Thyroid gland (tissue), 4 donors: ENCODE results near the gene F2RL2. TPM values are rescaled to one million over a fixed set of nuclear protein-coding genes. Genes with fewer than 3 reads are reported as not detected.

ENCODE experiments used
- DNase-seq, 2 donors: peaks; one replicate each; pipeline ENCODE4 v3.0.0-alpha.2; 2019
- H3K27ac ChIP-seq, 3 donors: fragments of 200-600 bp; sonication (generic); 1 replicate in 2 of 3; 2 replicates in 1 of 3; pipeline ENCODE4 v1.5.1; 2016 to 2019; ENCODE audit warnings: mild to moderate bottlenecking in 1 of 3, moderate library complexity in 1 of 3
- H3K27me3 ChIP-seq: fragments of 200-600 bp; sonication (generic); one replicate; pipeline ENCODE4 v1.5.1; 2019
- H3K36me3 ChIP-seq, 2 donors: fragments of 200-600 bp; sonication (generic); one replicate each; pipeline ENCODE4 v1.5.1; 2016 to 2019
- H3K4me1 ChIP-seq, 2 donors: fragments of 200-600 bp; sonication (generic); one replicate each; pipeline ENCODE4 v1.5.1; 2017 to 2019
- H3K4me3 ChIP-seq, 3 donors: fragments of 200-600 bp; sonication (generic); replicated peaks in 1 of 3; 1 replicate in 2 of 3; 2 replicates in 1 of 3; pipeline ENCODE4 v1.5.1; 2016; ENCODE audit warnings: mild to moderate bottlenecking in 1 of 3
- H3K9me3 ChIP-seq: fragments of 200-600 bp; sonication (generic); one replicate; pipeline ENCODE4 v1.5.1; 2017
- POLR2A ChIP-seq, 2 donors: fragments of 450-650 bp; IDR thresholded peaks; one replicate each; pipeline ENCODE4 v1.6.1; 2017; ENCODE audit warnings: antibody characterized with exemption in 2 of 2, mild to moderate bottlenecking in 2 of 2, moderate library complexity in 1 of 2
- WGBS, 2 donors: methylation state at CpG; one replicate each; pipeline ENCODE4 v1.1.5; 2017; 5-methylcytosine and 5-hydroxymethylcytosine counted together
- intact Hi-C: fragments of 100-400 bp; cut with DNase I; formaldehyde crosslinking; loops from one replicate; pipeline ENCODE4 v1.15.1; 2023
- total RNA-seq, 4 donors: library from RNA; depleted of rRNA; stranded (reverse); fragments of >200 nt; gene quantifications; one replicate each; pipeline ENCODE4 v1.2.3, GENCODE V29; 2016
- TF ChIP-seq, protein P1 (sequence below), 6 experiments: fragments of 200-600 bp in 3 of 6; fragments of 450-650 bp in 3 of 6; sonication (generic) in 3 of 6; IDR thresholded peaks; one replicate each; pipeline ENCODE4 v1.5.1; 2016 to 2019; ENCODE audit warnings: antibody characterized with exemption in 6 of 6, mild to moderate bottlenecking in 2 of 6, inconsistent platforms in 1 of 6, moderate library complexity in 1 of 6

Gene F2RL2
- total RNA-seq, 4 donors from 2014 or later: 0.13 to 0.73 (median 0.33) TPM

DNA sequence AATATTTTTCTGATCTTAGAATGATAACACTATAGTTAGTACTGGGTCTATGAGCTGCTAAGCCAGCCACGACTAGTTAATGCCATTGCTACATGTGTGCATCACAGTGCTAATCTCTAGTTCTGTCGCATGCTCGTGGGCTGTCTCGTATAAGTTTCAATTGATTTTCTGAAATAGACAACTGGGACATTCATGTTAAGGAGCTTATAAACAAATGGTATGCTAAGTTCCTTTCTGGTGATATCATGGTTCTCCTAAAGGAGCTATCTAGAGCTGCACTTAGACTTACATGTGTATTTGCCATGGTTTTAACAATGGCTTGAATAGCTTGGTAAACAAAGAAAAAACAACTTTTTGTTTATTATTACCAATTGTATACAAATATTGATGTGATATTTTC lies 46.2 kb downstream of the F2RL2 start:
- Histone ChIP-seq H3K4me1 (no peaks in the 10 kb centered on the region), H3K9me3 (no peaks in the 10 kb centered on the region), H3K36me3 (no peaks in the 10 kb centered on the region), H3K4me3 (no peak overlapping the region), H3K27ac (no peak overlapping the region), H3K27me3 (no peaks in the 10 kb centered on the region)
- WGBS, 2 donors: 80 to 92% methylated on average over 4 of the region's 4 CpGs
- intact Hi-C loops: no loop called here
- TF ChIP-seq, protein P1, sequence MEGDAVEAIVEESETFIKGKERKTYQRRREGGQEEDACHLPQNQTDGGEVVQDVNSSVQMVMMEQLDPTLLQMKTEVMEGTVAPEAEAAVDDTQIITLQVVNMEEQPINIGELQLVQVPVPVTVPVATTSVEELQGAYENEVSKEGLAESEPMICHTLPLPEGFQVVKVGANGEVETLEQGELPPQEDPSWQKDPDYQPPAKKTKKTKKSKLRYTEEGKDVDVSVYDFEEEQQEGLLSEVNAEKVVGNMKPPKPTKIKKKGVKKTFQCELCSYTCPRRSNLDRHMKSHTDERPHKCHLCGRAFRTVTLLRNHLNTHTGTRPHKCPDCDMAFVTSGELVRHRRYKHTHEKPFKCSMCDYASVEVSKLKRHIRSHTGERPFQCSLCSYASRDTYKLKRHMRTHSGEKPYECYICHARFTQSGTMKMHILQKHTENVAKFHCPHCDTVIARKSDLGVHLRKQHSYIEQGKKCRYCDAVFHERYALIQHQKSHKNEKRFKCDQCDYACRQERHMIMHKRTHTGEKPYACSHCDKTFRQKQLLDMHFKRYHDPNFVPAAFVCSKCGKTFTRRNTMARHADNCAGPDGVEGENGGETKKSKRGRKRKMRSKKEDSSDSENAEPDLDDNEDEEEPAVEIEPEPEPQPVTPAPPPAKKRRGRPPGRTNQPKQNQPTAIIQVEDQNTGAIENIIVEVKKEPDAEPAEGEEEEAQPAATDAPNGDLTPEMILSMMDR (IDR thresholded peaks at IDR 0.05): no peak
- no peak for TF ChIP-seq POLR2A (IDR thresholded peaks at IDR 0.05)
- no peak for DNase-seq

DNA sequence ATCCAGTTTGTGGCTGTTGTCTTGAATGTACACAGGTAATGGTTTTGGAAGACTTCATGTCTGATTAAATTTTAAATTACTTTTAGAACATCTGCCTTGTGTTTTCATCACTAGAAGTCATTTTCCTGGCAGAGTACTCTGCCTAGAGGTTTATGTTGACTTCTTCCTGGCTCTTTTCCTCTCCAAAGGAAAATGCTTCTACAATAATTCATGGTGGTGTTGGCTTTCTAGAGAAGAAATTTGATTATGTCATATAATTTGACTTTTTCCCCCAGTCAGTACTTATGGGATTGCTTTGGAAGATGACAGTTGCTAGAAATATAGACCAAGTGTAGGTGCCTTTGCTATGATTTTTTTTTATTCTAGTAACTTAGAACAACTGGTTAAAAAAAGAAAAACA lies 46.8 kb downstream of the F2RL2 start:
- Histone ChIP-seq H3K27me3 (no peaks in the 10 kb centered on the region), H3K4me1 (no peaks in the 10 kb centered on the region), H3K4me3 (no peak overlapping the region), H3K9me3 (no peaks in the 10 kb centered on the region), H3K36me3 (no peaks in the 10 kb centered on the region), H3K27ac (no peak overlapping the region)
- no peak for DNase-seq
- TF ChIP-seq POLR2A (IDR thresholded peaks at IDR 0.05): no peak
- TF ChIP-seq, protein P1 (IDR thresholded peaks at IDR 0.05): no peak
- intact Hi-C loops: no loop called here

DNA sequence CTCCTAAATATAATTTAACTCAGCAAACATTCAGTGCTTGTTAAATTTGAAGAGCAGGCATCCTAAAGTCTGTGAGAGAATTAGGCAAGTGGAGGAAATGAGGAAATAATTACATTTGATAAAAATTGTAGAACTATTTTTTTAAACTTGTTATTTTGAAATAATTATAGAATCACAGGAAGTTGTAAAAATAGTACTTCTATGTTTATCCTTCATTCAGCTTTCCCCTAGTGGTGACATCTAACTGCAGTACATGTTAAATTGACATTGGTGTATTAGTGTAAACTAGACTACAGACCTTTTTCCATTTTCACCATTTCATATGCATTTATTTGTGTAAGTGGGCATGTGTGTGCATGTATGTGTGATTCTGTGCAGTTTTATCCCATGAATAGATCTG lies 51.6 kb downstream of the F2RL2 start:
- Histone ChIP-seq H3K9me3 (no peaks in the 10 kb centered on the region), H3K4me3 (no peak overlapping the region), H3K27me3 (no peaks in the 10 kb centered on the region), H3K4me1 (no peaks in the 10 kb centered on the region), H3K36me3 (no peaks in the 10 kb centered on the region), H3K27ac (no peak overlapping the region)
- DNase-seq: no peak
- intact Hi-C loops: no loop called here
- no peak for TF ChIP-seq POLR2A (IDR thresholded peaks at IDR 0.05)
- TF ChIP-seq, protein P1 (IDR thresholded peaks at IDR 0.05): no peak

DNA sequence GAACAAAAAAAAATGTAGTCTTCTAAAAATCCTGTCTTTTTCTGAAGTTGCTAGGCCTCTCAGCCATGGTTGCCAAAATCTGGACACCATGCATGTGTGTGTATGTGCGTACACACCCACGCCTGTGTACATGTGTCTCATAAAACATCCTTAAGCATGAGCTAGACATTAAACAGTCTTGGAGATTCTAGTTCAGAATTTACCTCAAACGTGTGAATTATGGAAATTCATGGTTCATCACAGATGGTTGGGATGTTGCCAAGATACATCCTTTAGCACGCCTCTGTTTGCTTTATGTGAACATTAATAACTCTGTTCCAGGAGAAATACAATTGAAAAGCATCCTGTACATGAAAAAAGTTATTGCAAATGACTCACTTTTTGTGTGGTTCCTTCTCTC lies 53.0 kb downstream of the F2RL2 start:
- Histone ChIP-seq H3K4me3 (no peak overlapping the region), H3K27ac (no peak overlapping the region), H3K27me3 (no peaks in the 10 kb centered on the region), H3K36me3 (no peaks in the 10 kb centered on the region), H3K9me3 (no peaks in the 10 kb centered on the region), H3K4me1 (no peaks in the 10 kb centered on the region)
- intact Hi-C loops: no loop called here
- TF ChIP-seq, protein P1 (IDR thresholded peaks at IDR 0.05): no peak
- no peak for TF ChIP-seq POLR2A (IDR thresholded peaks at IDR 0.05)
- WGBS, 2 donors: 83 to 86% methylated on average over 4 of the region's 4 CpGs
- no peak for DNase-seq

Other genes with a start within 250 kb of the F2RL2 start
- 10 to 100 TPM; 55.1 to 85.5 (median 64.0) TPM for gene IQGAP2, start 220.1 kb downstream of the F2RL2 start, total RNA-seq
- gene F2R, start 92.7 kb upstream of the F2RL2 start, total RNA-seq: 10 to 100 TPM in 1 of 4 donors, 1 to 10 TPM in 3; 5.7 to 27.9 (median 8.8) TPM
- gene F2RL1, start 195.6 kb upstream of the F2RL2 start, total RNA-seq: 10 to 100 TPM; 10.2 to 14.9 (median 13.6) TPM
- gene S100Z, start 226.6 kb upstream of the F2RL2 start, total RNA-seq: not detected